ENCODE measurements around the gene KCNH6. TPM values are rescaled to one million over a fixed set of nuclear protein-coding genes. Genes with fewer than 3 reads are reported as not detected.

The KCNH6 gene
- polyA plus RNA-seq, 1 experiment, result 0.10 TPM

DNA sequence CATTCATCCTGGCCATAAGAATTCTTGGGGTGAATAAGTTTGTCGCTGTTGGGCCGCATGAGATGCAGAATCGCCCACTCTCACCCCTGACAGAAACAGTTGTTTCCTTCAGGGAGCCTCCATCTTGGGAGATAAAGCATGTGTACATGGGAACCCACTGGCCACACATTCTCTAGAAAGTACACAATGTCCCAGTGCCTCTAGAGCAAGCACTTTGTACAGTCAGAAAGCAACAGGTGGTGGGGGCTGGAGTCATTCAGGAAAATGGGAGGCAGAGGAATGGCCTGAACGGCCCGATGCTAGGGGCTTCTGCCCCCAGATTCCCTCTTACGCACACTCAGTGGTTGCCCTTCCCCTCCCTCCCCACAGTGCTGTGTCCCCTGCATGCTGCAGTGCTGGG lies 30.2 kb upstream of the KCNH6 start:
- DNase-seq (ENCODE audit: low read depth), result no peak
- TF ChIP-seq, protein P1, sequence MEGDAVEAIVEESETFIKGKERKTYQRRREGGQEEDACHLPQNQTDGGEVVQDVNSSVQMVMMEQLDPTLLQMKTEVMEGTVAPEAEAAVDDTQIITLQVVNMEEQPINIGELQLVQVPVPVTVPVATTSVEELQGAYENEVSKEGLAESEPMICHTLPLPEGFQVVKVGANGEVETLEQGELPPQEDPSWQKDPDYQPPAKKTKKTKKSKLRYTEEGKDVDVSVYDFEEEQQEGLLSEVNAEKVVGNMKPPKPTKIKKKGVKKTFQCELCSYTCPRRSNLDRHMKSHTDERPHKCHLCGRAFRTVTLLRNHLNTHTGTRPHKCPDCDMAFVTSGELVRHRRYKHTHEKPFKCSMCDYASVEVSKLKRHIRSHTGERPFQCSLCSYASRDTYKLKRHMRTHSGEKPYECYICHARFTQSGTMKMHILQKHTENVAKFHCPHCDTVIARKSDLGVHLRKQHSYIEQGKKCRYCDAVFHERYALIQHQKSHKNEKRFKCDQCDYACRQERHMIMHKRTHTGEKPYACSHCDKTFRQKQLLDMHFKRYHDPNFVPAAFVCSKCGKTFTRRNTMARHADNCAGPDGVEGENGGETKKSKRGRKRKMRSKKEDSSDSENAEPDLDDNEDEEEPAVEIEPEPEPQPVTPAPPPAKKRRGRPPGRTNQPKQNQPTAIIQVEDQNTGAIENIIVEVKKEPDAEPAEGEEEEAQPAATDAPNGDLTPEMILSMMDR (IDR thresholded peaks at IDR 0.05; ENCODE audit: insufficient read depth, low read depth, low read length), result no peak
- CTCF ChIA-PET, result interaction anchor here (1.9 to 5.6 kb wide), 3 partner anchors 13 to 68 kb away, joined by 6 to 27 read pairs (median 8); no protein-coding TSS in a partner anchor
- Histone ChIP-seq H3K4me3 (ENCODE audit: low read depth, low read length) (no peak overlapping the region), H3K36me3 (ENCODE audit: control insufficient read depth, insufficient read depth, low read length) (no peaks in the 10 kb centered on the region), H3K27me3 (ENCODE audit: control insufficient read depth, insufficient read depth, low read length) (peaks cover 2% of the 10 kb centered on the region; the same call in 1 of the 2 replicates)
- POLR2A ChIA-PET, result no interaction called here

DNA sequence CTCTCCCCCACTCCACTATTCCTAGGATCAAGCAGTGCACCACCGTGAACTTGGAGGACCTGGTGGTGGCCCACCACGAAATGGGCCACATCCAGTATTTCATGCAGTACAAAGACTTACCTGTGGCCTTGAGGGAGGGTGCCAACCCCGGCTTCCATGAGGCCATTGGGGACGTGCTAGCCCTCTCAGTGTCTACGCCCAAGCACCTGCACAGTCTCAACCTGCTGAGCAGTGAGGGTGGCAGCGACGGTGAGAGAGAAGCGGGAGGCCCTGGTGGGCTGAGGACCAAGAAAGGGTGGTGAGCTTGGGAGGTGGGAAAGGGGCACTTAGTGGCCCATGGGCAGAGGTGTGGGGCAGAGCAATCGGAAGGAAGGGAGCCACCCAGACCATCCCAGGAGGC lies 29.7 kb upstream of the KCNH6 start:
- H3K27me3 ChIP-seq (ENCODE audit: control insufficient read depth, insufficient read depth, low read length), result peaks cover 2% of the 10 kb centered on the region; the same call in 1 of the 2 replicates
- no peaks in the 10 kb centered on the region for H3K36me3 ChIP-seq (ENCODE audit: control insufficient read depth, insufficient read depth, low read length)
- H3K4me3 ChIP-seq (ENCODE audit: low read depth, low read length), result no peak overlapping the region
- TF ChIP-seq, protein P1 (IDR thresholded peaks at IDR 0.05; ENCODE audit: insufficient read depth, low read depth, low read length), result no peak
- POLR2A ChIA-PET, result no interaction called here
- CTCF ChIA-PET, result interaction anchor here (5.6 kb wide), 1 partner anchor 14 kb away, joined by 27 read pairs; no protein-coding TSS in a partner anchor
- no peak for DNase-seq (ENCODE audit: low read depth)

DNA sequence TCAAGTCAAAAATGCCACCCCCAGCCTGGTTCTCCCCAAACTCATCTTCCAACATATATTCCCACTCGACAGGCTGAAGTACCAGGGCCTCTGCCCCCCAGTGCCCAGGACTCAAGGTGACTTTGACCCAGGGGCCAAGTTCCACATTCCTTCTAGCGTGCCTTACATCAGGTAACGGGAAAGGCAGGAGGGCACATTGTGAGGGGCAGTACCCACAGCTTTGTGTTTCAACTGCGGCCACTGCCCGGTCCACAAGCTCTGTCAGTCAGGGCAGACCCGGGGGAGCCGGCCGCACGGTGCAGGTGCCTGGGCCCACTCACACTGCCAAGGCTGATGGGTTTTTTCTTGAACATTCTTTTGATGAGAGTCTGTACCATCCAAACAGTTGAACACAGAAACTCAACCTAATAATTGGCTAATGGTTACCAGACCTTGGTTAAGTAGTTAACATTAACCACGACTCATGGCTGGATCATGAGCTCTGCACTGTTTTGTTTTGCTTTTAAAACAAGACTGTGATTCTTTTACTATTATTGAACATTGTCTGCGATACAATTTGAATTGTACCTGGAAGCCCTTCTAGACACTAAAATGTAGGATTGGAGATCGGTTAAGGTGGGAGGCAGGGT lies 28.7 kb upstream of the KCNH6 start:
- DNase-seq (ENCODE audit: low read depth), result no peak
- POLR2A ChIA-PET, result no interaction called here
- Histone ChIP-seq H3K4me3 (ENCODE audit: low read depth, low read length) (no peak overlapping the region), H3K27me3 (ENCODE audit: control insufficient read depth, insufficient read depth, low read length) (peaks cover 2% of the 10 kb centered on the region; the same call in 1 of the 2 replicates), H3K36me3 (ENCODE audit: control insufficient read depth, insufficient read depth, low read length) (no peaks in the 10 kb centered on the region)
- CTCF ChIA-PET, result interaction anchor here (1.1 to 5.6 kb wide), 2 partner anchors 12 to 15 kb away, joined by 3 to 27 read pairs; no protein-coding TSS in a partner anchor
- TF ChIP-seq, protein P1 (IDR thresholded peaks at IDR 0.05; ENCODE audit: insufficient read depth, low read depth, low read length), result no peak

DNA sequence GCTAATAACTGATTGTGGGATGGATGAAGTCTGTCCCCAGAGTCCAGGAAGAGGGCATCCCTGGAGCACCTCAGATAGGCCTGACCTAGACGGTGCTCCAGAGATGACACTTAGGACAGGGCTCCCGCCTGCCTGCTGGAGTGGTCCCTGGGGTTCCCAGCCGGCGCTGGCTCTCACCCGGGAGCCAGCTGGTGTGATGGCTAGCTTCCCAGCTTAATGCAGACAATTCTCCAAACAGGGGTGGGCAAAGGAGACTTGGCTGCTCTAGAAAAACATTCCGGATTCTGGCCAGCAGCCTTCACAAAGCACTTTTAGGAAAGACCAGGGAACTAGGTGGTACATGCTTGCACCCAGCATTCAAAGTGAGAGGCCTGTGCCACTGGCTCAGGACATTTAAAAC lies 27.7 kb upstream of the KCNH6 start:
- Histone ChIP-seq H3K36me3 (ENCODE audit: control insufficient read depth, insufficient read depth, low read length) (no peaks in the 10 kb centered on the region), H3K4me3 (ENCODE audit: low read depth, low read length) (no peak overlapping the region), H3K27me3 (ENCODE audit: control insufficient read depth, insufficient read depth, low read length) (peaks cover 2% of the 10 kb centered on the region; the same call in 1 of the 2 replicates)
- ChIA-PET CTCF (interaction anchor here (1.1 to 5.6 kb wide), 2 partner anchors 13 to 16 kb away, joined by 3 to 27 read pairs; no protein-coding TSS in a partner anchor), POLR2A (no interaction called here)
- no peak for DNase-seq (ENCODE audit: low read depth)
- TF ChIP-seq, protein P1 (IDR thresholded peaks at IDR 0.05; ENCODE audit: insufficient read depth, low read depth, low read length), result no peak

DNA sequence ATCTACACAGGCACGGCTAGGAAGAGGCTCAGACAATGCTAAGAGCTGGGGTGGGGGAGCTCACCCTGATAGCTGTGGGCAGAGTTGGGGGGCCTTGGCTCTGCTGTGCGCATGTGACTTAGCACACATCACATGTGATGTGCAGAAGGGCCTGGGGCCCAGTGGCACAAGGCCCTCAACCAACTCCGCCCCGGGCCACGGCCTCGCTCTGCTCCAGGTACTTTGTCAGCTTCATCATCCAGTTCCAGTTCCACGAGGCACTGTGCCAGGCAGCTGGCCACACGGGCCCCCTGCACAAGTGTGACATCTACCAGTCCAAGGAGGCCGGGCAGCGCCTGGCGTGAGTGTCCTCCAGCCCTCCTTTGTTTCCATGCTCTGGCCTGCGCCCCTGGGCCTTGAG lies 27.0 kb upstream of the KCNH6 start:
- TF ChIP-seq, protein P1 (IDR thresholded peaks at IDR 0.05; ENCODE audit: insufficient read depth, low read depth, low read length), result no peak
- DNase-seq (ENCODE audit: low read depth), result no peak
- Histone ChIP-seq H3K36me3 (ENCODE audit: control insufficient read depth, insufficient read depth, low read length) (no peaks in the 10 kb centered on the region), H3K4me3 (ENCODE audit: low read depth, low read length) (no peak overlapping the region), H3K27me3 (ENCODE audit: control insufficient read depth, insufficient read depth, low read length) (peaks cover 2% of the 10 kb centered on the region; the same call in 1 of the 2 replicates)
- ChIA-PET POLR2A (no interaction called here), CTCF (interaction anchor here (1.1 to 5.6 kb wide), 3 partner anchors 9 to 72 kb away, joined by 3 to 27 read pairs (median 3); no protein-coding TSS in a partner anchor)
